Islet of Langerhans (tissue), 1 donor: Measurements from ENCODE around the gene PC.

Experiments used
- FAIRE-seq: peaks from one replicate; lab custom pipeline; 2011; peaks lifted over from hg19 to GRCh38; lab: Jason Lieb, UNC

Gene PC

DNA sequence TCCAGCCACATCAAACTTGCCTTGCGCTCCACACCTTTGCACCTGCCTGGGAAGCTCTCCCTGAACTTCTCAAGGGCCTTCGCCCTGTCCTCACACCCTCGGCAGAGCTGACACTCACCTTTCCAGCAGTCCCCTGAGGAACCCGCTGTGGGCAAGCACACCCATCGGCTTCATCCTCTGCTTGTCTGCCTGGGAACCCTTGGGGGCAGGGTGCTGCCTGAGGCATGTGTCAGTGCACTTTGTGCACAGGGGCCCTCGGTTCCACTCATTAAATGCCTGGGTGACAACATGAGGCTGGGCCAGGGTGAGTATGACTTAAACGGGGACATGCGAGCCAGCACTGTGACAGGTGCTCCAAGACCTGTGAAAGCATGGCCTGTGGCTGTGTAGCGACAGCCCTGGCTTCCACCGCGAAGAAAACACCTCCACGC, 103.9 kb downstream of the PC start:
- FAIRE-seq = no peak

DNA sequence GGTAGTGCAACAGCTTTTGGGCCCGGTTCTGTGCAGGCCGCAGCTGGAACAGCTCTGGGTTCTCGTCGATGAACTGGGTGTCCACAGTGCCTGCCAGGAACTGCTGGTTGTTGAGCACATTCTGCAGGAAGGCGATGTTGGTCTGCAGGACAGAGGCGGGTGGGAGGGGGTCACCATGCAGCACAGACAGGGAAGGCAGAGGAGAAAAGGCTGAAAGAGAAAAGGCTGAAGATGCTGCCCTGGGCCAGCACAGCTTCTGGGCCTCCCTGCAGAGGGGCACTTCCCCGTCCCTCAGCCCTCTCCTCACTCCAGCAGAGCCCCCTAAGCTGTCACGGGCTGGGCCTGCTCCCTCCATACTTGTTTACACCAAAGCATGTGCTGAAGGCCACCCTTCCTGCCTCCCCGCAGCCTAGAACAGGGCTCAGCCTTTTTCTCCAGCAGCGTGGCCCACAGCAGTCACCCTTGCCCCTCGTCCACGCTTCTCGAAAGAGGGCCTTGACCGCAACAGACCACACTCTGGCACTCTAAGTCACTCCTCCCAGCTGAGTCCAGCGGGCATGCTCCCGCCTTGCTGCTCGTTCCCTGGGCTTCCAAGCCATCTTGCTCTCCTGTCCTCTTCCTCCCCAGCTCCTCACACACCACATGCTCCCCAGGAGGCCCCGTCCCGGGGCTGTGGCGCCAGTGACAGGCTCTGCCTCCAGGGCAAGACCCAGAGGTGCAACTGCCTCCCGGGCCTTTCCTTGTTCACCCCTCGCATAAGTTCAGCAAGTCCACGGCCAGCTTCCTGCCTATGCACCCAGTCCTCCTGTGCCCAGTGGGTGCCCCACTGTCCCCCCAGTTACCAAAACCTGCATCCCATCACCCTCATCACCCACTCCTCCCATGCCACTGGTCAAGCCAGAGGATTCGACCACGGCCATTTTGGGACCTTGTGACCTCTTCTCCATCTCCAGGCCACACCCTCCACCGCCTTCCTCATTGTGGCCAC, 104.6 kb downstream of the PC start:
- no peak for FAIRE-seq

DNA sequence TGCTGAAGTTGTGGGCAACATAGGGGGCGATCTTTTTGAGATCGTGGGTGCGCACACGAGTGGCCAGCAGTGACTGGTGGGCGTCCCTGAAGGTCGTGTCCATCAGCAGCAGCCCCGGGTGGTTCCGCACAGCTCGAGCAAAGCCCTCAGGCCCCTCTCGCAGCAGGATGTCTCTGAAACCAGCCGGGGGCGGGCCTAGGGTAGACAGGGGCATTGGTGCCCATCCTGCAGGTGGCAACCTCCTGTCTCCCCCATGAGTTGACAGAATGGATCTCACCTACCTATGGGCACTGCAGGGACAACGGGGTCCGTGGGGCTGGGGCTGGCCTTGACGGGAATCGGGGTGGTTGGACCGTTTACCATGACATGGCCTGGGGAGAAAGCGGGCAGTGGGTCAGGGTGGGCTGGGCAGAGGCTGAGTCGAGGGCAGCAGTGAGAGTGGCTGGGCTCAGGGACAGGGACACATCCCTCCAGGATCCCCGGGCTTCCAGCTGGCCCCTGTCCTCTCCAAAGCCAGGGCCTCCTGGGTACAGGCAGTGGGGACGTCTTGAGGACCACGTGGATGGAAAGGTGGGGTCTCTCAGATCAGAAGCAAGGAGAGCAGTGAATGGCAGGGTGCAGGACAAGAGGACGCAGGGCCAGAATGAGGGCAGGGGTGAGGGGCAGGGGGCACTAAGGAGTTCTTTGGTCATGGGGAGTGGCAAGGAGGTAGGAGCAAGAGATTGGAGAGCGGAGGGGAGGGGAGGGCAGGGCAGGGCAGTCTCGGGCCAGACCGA, 105.5 kb downstream of the PC start:
- FAIRE-seq = no peak

DNA sequence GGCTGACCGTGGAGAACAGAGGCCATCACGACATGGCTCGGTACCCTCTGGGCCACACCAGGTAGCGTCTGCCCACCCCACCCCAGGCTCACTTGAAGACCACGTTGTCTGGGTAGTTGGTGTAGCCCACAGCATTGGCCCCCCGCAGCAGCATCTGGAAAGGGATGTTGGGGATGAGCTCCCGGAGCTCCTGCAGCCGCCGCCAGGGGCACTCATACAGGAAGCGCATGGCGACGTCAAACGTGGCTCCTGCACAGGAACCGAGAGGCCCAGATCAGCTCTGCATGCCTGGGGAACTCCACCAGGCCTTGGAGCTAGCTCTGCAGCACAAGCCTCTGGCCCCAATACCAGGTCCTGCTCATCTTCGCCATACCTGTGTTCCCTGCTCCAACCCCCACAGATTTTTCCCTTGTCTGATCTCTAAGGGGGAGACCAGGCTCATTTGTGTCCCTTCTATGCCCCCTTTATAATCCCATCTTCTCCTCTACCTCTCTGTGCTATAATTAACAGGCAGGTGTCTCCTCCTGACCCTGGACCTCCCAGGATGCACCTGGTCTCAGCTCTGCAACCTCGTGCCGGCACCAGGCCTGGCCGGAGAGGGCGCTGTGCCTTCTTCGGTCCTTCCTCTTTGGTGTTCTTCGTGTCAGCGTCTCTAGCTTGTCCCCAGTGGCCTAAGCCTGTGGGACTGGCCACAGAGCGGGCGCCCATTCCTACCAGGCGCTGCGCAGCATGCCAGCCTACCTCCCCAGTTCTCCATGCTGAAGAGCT, 106.3 kb downstream of the PC start:
- no peak for FAIRE-seq

DNA sequence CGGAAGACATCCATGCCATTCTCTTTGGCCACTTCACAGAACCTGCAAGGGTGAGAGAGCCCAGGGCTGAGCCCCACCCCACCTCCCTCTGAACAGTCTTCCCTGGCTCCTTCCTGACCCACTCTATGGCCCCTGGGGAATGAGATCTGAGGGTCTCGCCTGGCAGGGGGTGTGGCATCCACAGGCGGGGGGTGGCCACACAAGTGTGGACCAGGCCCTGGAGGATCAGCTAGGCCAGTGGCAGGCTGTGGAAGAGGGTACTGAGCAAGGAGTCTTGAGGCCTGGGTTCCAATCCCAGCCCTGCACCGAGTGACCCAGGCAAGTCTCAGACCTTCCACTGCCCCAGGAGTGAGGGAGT, 107.0 kb downstream of the PC start:
- FAIRE-seq = no peak

DNA sequence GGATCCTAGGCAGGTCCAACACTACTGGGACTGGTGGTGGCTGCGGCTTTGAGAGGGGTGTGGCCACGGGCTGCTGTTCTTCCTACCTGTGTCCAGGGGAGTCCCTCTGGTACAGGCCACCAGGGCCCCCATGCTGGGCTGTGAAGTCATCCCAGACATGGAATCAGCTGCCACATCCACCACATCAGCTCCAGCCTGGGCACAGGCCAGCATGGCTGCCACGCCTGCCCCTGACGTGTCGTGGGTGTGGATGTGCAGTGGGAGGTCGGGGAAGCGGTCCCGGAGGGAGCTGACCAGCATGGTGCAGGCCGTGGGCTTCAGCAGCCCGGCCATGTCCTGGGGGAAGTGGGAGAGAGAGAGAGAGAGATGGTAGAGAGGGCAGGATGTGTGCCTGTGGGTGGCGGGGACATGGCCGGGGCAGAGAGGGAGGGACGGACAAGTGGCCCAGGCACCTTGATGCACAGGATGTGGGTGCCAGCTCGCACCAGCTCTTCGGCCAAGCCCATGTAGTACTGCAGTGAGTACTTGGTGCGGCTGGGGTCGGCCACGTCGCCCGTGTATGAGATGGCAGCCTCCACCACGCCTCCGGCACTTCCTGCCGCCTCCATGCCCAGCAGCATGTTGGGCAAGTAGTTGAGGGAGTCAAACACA, 107.5 kb downstream of the PC start:
- FAIRE-seq = no peak

DNA sequence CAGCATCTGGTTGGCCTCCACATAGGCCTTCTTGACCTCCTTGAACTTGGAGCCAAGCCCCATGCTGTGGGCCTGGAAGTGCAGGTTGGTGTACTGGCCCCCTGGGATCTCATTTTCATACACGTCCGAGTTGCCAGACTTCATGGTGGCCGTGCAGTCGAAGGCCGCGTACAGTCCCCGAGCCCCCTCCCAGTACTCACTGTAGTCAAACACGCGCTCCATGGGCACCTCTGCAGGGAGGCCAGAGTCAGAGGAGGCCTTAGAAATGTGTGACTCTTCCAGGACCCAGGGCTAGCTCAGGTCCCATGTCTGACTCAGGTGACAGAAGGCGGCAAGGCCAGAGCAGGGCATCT, 108.0 kb downstream of the PC start:
- no peak for FAIRE-seq

DNA sequence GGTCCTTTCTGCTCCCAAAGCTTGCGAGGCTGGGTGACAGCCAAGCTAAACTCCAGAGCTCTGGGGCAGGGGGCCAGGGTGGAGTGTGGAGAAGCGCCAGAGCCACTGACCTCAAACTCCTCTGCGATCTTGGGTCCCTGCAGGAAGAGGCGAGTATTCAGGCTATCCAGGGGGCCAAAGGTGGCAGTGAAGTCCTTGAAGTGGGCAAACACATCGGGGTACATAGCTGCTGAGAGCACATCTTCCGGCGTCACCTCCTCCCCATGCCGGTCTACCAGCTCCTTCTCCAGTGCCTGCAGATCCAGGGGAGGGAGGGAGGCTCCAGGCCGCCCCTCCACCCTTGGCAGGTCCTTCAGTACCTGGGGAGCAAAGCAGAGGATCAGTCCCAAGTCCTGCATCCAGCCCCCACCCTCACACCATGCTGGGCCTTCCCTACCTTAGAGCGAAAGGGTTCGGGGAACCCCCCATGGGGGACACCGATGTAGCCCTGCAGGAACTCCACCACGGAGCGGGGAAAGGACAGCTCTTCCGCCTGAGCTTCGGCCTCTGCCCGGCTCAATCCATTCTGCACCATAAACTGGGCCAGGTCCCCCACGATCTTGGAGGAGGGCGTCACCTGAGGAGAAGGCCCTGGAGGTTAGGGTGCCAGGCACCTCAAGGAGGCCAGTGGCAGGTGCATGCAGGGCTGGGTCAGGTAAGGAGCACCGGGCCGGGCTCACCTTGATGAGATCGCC, 108.5 kb downstream of the PC start:
- no peak for FAIRE-seq

DNA sequence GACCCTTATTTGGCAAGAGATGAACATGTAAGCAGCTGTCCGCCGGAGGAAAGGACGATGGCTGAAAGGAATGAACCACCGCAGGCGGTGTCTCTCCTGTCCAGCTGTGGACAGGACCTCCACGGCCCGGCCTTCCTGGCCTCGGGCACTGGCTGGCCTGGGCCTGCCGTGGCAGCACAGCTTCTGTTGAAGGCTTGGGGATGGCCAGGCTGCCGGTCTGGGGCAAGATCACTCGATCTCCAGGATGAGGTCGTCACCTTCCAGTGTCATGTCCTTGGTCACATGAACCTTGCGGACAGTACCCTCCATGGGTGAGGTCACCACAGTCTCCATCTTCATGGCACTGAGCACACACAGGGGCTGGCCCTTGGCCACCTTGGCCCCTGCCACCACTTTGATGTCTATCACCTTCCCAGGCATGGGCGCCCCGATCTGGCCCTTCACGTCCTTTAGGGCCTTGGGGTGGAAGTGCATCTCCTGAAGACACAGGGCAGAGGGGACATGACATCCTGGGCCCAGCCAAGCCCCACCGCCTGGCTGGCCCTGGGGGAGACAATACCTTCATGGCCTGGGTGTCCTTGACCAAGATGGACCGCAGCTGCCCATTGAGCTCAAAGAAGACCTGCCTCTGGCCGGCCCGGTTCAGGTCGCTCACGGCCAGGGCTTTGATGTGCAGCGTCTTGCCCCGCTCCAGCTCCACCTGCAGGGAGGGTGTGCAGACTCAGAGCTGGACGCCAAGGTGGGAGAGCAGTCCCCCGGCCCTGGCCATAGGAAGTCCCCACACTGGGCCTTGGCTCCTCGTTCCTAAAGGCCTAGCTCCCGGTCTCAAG, 109.3 kb downstream of the PC start:
- FAIRE-seq = no peak

DNA sequence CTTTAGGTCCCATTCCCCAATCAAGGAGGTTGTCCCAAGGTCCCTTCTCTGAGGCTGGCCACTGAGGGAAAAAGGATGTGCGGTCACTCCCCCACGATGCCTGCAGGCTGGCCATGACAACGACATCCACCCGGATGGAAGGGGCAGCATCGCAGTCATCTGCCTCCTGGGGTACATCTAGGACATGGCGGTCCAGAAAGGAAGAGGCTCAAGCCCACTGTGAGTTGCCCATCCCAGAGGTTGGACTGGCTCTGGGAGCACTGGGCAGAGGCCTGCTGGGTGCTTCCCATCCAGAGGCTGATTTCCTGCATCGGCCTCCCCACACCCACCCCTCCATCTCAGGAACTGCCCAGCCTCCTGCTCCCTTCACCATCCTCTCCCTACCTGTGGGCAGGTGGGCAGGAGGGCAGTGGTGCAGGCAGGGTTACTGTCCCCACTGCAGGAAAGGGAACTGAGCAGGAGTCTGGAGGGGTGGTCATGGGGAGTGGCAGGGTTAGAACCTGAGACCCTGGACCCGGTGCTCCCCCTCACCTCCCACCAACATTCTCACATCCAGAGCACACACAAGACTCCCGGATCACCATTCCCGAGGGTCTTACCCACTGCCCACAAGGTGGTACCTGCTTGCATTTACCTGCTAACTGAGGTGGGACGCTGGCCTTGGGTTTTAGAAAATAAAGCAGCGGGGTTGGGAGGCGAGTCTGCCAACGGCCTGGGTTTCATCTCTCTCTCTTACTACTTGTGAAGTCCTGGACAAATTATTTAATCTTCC, 110.5 kb downstream of the PC start:
- no peak for FAIRE-seq

DNA sequence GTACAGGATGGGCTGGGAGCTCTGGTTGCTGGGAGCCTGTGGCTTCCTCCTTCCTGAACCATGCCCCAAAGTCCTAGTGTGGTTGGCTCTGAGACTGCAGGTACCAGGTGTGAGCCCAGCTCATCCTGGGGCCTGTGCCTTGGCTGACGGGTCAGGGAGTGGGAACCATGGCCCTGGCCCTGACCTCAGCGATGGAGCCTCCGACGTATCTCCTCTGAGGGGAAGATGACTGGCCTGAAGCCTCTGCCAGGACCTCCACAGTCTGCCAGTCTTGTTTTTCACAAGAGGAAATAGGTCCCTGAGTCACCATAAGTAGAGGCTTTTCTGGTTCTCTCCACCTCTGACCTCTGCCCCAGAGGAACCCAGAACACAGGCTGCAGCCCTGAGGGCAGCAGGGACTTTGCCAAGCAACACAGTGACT, 111.5 kb downstream of the PC start:
- FAIRE-seq = no peak

DNA sequence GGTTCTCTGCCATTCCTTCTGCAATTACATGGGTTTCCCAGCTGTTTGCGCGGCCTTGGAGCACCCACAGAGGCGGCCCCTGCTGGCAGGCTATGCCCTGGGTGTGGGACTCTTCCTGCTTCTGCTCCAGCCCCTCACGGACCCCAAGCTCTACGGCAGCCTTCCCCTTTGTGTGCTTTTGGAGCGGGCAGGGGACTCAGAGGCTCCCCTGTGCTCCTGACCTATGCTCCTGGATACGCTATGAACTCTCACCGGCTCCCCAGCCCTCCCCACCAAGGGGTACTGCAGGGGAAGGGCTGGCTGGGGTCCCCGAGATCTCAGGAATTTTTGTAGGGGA, 112.3 kb downstream of the PC start:
- FAIRE-seq = no peak

DNA sequence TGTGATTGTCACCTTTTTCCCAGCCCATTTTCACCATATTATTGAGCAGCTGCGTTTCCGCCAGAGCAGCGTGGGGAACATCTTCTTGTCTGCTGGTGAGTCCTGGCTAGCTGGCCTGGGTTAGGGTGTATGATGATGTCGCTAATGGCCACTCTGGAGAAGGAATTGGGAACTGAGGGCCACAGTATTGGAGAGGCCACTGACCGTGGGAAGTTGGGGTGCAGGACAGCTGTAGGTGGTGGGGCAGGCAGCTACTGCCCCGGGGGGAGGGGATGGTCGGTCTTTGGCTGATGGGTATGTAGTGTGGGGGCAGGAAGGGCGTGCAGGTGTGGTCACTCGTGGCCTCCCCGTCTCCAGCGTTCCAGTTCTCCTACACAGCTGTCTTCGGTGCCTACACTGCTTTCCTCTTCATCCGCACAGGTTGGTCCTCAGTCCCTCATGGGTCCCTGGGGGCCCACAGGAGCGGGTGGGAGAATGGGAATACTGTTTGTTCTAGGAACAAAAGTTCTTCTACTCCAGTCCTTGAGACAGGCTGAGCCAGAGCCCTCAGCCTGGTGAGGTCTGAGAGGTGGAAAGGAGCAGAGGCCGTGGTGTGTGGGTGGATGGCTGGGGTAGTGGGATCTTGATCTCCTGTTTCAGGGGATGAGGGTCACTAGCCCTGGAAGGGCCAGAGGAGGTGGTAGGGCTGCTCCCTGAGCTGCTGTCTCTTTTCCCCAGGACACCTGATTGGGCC, 112.9 kb downstream of the PC start:
- FAIRE-seq = no peak

DNA sequence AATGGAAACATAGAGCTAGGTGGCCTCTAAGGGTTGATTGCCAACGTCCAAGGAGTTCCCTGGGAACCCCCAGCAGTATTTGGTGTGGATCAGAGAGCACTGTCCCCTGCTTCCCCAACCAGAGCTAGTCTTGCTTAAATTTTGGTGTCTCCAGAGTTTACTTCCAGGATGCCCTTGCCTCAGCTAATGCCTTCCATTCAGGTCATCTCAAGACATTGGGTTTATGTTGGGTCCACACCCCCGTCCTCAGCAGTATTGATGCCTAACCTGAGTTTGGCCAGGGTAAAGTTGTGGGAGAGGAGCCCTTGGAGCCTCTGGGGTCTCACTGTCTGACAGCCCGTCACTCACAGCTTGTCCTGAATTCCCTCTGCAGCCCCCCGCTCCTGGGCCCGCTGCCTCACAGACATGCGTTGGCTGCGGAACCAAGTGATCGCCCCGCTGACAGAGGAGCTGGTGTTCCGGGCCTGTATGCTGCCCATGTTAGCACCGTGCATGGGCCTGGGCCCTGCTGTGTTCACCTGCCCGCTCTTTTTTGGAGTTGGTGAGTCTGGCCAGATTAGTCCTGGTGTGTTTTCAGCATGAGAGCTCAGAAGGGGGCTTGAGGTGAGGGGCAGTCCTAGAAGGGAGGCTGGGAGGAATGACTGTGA, 113.6 kb downstream of the PC start:
- FAIRE-seq = no peak

DNA sequence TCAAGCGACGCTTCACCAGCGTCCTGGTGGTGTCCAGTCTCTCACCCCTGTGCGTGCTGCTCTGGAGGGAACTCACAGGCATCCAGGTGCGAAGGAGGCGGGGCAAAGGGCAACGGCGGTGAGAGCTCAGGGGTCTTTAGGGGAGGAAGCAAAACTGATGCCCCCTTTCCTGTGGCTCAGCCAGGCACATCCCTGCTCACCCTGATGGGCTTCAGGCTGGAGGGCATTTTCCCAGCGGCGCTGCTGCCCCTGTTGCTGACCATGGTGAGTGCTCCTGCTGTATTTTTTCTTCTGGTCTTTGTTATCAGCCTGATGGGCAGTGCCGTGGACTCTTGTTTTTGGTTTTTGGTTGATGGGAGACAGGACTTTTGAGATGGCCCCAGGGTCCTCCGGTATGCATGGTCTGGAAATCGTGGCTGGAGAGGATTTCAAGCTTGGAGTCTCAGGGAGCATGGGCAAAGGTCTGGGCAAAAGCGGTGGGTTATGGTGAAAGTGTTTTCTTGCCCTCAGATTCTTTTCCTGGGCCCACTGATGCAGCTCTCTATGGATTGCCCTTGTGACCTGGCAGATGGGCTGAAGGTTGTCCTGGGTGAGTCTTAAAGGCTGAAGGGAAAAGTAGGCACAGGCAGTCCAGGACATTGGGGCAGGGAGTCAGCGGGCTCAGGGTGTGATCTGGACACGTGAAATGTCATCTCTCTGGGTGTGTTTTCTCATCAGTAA, 114.2 kb downstream of the PC start:
- FAIRE-seq = no peak

DNA sequence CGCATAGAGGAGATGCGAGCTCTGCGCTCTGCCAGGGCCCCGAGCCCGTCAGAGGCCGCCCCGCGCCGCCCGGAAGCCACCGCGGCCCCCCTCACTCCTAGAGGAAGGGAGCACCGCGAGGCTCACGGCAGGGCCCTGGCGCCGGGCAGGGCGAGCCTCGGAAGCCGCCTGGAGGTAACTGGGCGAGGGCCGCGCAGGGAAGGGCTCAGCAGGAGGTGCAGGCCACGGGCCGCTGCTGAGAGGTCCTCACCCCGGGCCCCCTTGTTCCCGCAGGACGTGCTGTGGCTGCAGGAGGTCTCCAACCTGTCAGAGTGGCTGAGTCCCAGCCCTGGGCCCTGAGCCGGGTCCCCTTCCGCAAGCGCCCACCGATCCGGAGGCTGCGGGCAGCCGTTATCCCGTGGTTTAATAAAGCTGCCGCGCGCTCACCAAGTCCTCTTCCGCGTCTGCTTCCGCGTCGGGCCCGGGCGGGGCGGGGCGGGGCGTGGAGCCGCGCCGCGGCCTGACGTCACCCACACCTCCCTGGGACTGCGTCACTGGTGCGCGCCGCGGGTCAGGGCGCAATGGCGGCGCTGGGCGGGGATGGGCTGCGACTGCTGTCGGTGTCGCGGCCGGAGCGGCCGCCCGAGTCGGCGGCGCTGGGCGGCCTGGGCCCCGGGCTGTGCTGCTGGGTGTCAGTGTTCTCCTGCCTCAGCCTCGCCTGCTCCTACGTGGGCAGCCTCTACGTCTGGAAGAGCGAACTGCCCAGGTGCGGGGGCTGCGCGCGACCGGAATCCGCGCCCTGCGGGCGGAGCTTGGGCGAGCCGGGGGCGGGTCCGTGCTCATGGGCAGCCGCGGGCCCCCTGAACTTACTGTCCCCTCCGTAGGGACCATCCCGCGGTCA, 115.0 kb downstream of the PC start, which contains the start of gene RCE1:
Gene RCE1 (plus strand): TSS at position 546 of the 880 bp plus-strand sequence. CDS start 15 bp downstream, at position 561.
- FAIRE-seq = no peak

DNA sequence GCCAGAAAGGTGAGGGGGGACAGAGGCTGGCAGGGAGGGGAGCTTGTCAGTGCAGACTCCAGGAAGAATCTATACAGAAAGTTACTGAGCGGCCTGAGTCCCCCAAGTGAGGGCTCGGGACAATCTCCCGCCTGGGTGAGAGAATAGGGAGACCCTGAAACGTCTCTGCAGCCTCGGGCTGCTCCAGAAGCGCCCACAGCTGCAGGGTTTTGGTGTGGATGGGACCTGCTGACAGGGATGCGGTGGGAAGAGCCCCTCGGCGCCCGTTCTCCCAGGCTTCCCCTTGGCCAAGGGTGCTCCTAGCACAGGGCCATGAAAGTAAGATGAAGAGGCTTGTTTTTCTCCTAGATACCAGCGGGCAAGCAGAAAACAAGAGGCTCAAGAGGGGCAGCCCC, 115.7 kb downstream of the PC start:
- FAIRE-seq = no peak
